ENCODE data around the gene IQGAP1. TPM values are rescaled to one million over a fixed set of nuclear protein-coding genes. Genes with fewer than 3 reads are reported as not detected.

IQGAP1 gene
- total RNA-seq, 1 donor from 2014 or later = 187 TPM

DNA sequence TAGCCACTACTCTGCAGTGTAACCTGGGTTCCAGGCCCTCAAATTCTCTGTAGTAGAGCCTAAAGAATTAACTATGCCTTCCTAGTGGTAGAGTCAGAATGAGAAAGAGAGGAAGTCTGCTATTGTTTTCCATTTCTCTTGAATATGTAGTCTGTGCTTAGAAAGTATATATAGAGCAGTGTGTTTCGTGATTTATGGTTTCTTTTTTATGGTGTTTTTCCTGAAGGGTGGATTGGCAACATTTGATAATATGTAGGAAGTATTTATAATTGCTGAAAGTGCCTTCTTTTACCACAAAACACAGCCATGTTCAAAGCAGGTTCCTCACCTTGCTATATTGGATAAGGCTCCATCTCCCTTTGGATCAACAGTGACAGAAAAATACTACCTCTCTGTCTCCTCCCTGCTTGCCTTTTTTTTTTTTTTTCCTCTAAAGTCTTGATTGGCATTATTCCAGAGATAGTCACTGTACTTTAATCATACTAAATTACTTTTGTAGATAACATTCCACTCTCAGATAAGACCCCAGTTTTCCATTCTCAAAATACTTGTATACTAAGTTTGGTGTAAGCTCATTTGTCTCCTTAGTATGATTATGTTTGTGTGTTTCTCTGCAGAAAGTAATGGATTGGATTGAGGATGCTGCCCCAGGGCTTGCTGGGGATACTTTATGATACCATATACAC is 47.8 kb downstream of the IQGAP1 start:
- no peak overlapping the region for H3K4me3 ChIP-seq (ENCODE audit: low read depth, low read length)
- no peak for DNase-seq (ENCODE audit: low read depth)
- TF ChIP-seq, protein P1, sequence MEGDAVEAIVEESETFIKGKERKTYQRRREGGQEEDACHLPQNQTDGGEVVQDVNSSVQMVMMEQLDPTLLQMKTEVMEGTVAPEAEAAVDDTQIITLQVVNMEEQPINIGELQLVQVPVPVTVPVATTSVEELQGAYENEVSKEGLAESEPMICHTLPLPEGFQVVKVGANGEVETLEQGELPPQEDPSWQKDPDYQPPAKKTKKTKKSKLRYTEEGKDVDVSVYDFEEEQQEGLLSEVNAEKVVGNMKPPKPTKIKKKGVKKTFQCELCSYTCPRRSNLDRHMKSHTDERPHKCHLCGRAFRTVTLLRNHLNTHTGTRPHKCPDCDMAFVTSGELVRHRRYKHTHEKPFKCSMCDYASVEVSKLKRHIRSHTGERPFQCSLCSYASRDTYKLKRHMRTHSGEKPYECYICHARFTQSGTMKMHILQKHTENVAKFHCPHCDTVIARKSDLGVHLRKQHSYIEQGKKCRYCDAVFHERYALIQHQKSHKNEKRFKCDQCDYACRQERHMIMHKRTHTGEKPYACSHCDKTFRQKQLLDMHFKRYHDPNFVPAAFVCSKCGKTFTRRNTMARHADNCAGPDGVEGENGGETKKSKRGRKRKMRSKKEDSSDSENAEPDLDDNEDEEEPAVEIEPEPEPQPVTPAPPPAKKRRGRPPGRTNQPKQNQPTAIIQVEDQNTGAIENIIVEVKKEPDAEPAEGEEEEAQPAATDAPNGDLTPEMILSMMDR (conservative IDR thresholded peaks at IDR 0.05; ENCODE audit: low read depth, low read length) = no peak

DNA sequence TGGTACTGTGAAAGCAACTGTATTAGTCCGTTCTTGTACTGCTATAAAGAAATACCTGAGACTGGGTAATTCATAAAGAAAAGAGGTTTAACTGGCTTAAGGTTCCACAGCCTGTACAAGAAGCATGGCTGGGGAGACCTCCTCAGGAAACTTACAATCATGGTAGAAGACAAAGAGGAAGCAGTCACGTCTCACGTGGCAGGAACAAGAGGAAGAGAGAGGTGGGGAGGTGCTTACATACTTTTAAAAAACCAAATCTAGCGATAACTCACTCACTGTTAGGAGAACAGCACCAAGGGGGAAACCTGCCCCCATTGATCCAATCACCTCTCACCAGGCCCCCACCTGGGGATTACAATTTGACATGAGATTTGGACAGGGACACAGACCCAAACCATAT is 48.9 kb downstream of the IQGAP1 start:
- no peak for DNase-seq (ENCODE audit: low read depth)
- TF ChIP-seq, protein P1 (conservative IDR thresholded peaks at IDR 0.05; ENCODE audit: low read depth, low read length) = no peak

DNA sequence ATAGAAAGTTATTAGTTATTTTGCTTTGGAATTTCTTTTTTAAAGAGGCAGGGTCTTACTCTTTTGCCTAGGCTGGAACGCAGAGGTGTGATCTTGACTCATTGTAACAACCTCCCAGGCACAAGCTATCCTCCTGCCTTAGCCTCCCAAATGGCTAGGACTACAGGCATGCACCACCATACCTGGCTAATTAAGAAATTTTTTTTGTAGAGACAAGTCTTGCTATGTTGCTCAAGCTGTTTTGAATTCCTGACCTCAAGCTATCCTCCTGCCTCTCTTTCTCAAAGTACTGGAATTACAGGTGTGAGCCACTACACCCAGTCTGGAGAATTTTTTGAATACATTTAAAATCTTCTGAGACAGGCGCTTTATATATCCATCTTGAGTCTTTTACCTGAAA is 49.5 kb downstream of the IQGAP1 start:
- TF ChIP-seq, protein P1 (conservative IDR thresholded peaks at IDR 0.05; ENCODE audit: low read depth, low read length) = no peak
- H3K4me3 ChIP-seq (ENCODE audit: low read depth, low read length) = no peak overlapping the region
- no peak for DNase-seq (ENCODE audit: low read depth)

More for the DNA sequence above, 48.9 kb downstream of the IQGAP1 start:
- H3K4me3 ChIP-seq (ENCODE audit: low read depth, low read length) = no peak overlapping the region

DNA sequence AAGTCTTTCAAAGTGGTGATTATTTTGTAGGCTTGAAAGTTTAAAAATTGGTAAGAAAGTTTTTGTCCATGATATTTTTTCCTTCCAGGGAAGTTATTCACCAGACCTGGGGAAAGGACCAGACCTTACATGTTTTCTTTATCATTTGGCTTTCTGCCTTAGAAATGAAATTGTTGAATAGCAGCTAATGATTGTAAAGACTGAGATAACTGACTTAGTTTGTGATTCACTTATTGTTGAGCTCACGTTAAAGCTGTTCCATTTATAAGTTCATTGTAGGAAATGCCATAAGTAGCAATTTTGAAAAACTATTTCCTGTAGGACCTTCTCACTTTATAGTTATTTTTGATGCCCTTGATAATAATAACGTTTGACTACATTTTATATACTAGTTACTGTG is 51.9 kb downstream of the IQGAP1 start:
- no peak for DNase-seq (ENCODE audit: low read depth)
- TF ChIP-seq, protein P1 (conservative IDR thresholded peaks at IDR 0.05; ENCODE audit: low read depth, low read length) = no peak
- H3K4me3 ChIP-seq (ENCODE audit: low read depth, low read length) = no peak overlapping the region

DNA sequence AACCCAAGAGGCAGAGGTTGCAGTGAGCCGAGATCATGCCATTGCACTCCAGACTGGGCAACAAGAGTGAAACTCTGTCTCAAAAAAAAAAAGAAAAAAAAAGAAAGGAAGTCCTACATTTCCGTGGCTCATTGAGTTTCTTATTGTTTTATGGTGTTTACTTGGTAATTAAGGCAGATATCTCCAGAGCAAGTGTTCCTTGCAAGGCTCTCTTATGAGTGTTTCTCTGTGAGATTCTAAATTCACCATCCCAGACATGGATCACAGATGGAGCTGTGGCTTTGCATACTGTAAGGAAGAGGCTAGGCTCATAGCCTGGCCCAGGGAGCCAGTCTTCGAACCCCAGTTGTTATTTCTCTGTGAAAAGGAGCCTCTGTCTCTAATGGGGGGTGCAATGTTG is 53.0 kb downstream of the IQGAP1 start:
- TF ChIP-seq, protein P1 (conservative IDR thresholded peaks at IDR 0.05; ENCODE audit: low read depth, low read length) = no peak
- no peak for DNase-seq (ENCODE audit: low read depth)

DNA sequence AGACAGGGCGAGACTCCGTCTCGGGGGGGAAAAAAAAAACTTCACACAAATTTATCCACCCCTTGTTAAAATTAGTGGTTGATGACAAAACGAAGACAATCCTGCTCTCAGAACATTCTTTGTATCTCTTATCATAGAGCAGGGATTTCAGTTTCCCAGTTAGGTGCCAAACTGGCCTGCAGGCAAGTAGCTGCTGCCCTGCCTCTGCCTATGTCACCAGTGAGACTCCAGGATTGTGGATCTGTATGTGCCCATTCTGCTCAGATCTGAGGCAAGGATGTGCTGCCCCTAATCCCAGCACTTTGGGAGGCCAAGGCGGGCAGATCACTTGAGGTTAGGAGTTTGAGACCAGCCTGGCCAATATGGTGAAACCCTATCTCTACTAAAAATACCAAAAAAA is 54.4 kb downstream of the IQGAP1 start:
- TF ChIP-seq, protein P1 (conservative IDR thresholded peaks at IDR 0.05; ENCODE audit: low read depth, low read length) = no peak
- no peak overlapping the region for H3K4me3 ChIP-seq (ENCODE audit: low read depth, low read length)
- DNase-seq (ENCODE audit: low read depth) = no peak

More for the DNA sequence above, 53.0 kb downstream of the IQGAP1 start:
- no peak overlapping the region for H3K4me3 ChIP-seq (ENCODE audit: low read depth, low read length)

DNA sequence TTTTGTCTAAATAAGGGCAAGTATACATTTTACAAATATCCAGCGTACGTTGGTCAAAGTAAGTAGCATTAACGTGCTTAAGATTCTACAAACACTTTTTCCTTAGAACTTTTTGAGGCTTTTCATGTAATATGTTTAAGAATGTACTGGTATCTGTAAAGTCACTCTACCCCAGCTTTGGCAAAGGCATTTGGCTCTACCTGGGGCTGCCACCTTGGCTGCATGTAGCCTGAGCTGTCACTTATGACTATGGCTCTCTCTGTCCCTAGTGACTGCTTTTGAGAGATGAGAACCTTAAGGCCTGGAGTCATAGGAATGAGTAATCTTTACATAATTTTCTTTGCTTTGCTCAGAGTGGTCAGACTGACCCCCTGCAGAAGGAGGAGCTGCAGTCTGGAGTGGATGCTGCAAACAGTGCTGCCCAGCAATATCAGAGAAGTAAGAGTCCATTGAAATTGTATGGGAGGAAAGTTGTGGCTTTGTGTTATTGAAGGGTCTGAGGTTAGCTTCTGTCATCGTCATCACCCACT is 61.2 kb downstream of the IQGAP1 start:
- TF ChIP-seq, protein P1 (conservative IDR thresholded peaks at IDR 0.05; ENCODE audit: low read depth, low read length) = no peak
- no peak for DNase-seq (ENCODE audit: low read depth)
- no peak overlapping the region for H3K4me3 ChIP-seq (ENCODE audit: low read depth, low read length)

All from epithelial cell of proximal tubule (primary cell).